Measurements from ENCODE around the gene C5orf46. TPM values are rescaled to one million over a fixed set of nuclear protein-coding genes. Genes with fewer than 3 reads are reported as not detected.

The C5orf46 gene
- total and polyA plus RNA-seq, 2 of the 4 experiments (the other 2 are of a cell fraction), result 1.3 TPM; not detected in 1

- Histone ChIP-seq H2BK15ac (ENCODE audit: low read depth, low read length) (no peak overlapping the region), H3K9me1 (ENCODE audit: insufficient read depth, low read length) (no peaks in the 10 kb centered on the region), H3K27ac (ENCODE audit: insufficient read depth, low read length) (no peak overlapping the region), H2BK5ac (ENCODE audit: low read depth, low read length, poor library complexity, severe bottlenecking) (no peak overlapping the region), H3K9ac (ENCODE audit: low read depth, low read length) (no peak overlapping the region), H2AK5ac (ENCODE audit: low read depth, low read length) (no peak overlapping the region), H4K5ac (ENCODE audit: low read depth, low read length) (no peak overlapping the region), H4K8ac (ENCODE audit: low read depth in 2 of 2, low read length in 2 of 2) (no peak overlapping the region), H3K9me3 (ENCODE audit: control insufficient read depth, insufficient read depth, low read length) (no peaks in the 10 kb centered on the region), H2BK20ac (ENCODE audit: low read depth, low read length) (no peak overlapping the region), H3K14ac (replicated peaks; ENCODE audit: low read depth, low read length) (no peak overlapping the region), H4K20me1 (ENCODE audit: insufficient read depth, low read length) (no peaks in the 10 kb centered on the region), H2AFZ (replicated peaks; ENCODE audit: low read length, poor library complexity) (no peak overlapping the region), H3K4me2 (ENCODE audit: low read depth, low read length) (no peak overlapping the region), H3K27me3 (ENCODE audit: control insufficient read depth, insufficient read depth, low read length) (no peaks in the 10 kb centered on the region), H3K56ac (ENCODE audit: extremely low read depth, insufficient read depth, low read length) (no peak overlapping the region), H3K18ac (ENCODE audit: low read depth, low read length) (no peak overlapping the region), H2AK9ac (replicated peaks; ENCODE audit: low read depth, low read length, poor library complexity) (no peak overlapping the region), H3K79me1 (ENCODE audit: low read depth in 1 of 2, low read length in 2 of 2) (no peaks in the 10 kb centered on the region), H3K23ac (ENCODE audit: low read depth, low read length) (no peak overlapping the region), H3K36me3 (ENCODE audit: control insufficient read depth, insufficient read depth, low read length) (no peaks in the 10 kb centered on the region), H4K91ac (ENCODE audit: insufficient read depth, low read depth, low read length) (no peak overlapping the region), H3K4ac (ENCODE audit: low read depth, low read length) (no peak overlapping the region), H2BK120ac (ENCODE audit: low read depth, low read length) (no peak overlapping the region), H3K4me3 (ENCODE audit: insufficient read depth, low read depth, low read length) (no peak overlapping the region), H3K4me1 (ENCODE audit: control insufficient read depth, insufficient read depth, low read length) (no peaks in the 10 kb centered on the region)
- no peak for ATAC-seq (ENCODE audit: low read depth)
- WGBS, 2 experiments (ENCODE audit: extremely low coverage in 2 of 2, insufficient read length in 1 of 2), result 67% methylated on average over 1 of the region's 4 CpGs; no CpG with 5 or more reads in 1 of the 2 experiments
- POLR2A ChIA-PET (ENCODE audit: unreplicated experiment), result no interaction called here
- intact Hi-C loops (cut with micrococcal nuclease), result no loop called here
- dilution Hi-C loops (cut with HindIII; ENCODE audit: low sequenced_read_pairs, unreplicated experiment), result no loop called here
- no TSS peak for BruUV-seq (replicated peaks)
- in situ Hi-C loops (cut with MboI; ENCODE audit: low sequenced_read_pairs), result no loop called here
- TF ChIP-seq ELK1 (IDR thresholded peaks at IDR 0.05; ENCODE audit: borderline replicate concordance, low read depth, low read length), result no peak
- TF ChIP-seq CHD1 (IDR thresholded peaks at IDR 0.05; ENCODE audit: low read depth, low read length), result no peak
- TF ChIP-seq SMC3 (IDR thresholded peaks at IDR 0.05; ENCODE audit: low read depth, low read length), result no peak
- CTCF ChIA-PET, result no interaction called here
- no peak for DNase-seq
These were observed 33.2 kb upstream of the C5orf46 start for GRCh38 chr5:147939431-147940114.

Measured in IMR-90 (cell line).